ENCODE measurements around the gene MSI1. TPM values are rescaled to one million over a fixed set of nuclear protein-coding genes. Genes with fewer than 3 reads are reported as not detected.

The MSI1 gene
- total RNA-seq, 1 experiment from 2014 or later: 1.7 TPM

GRCh38 chr12:120332041-120332440 lies 36.9 kb downstream of the MSI1 start:
- ChIA-PET POLR2A (ENCODE audit: unreplicated experiment) (interaction anchor here (0.6 kb wide), 1 partner anchor 142 kb away, joined by 3 read pairs; no protein-coding TSS in a partner anchor), CTCF (no interaction called here)
- H3K27ac ChIP-seq: no peak overlapping the region
- no peaks in the 10 kb centered on the region for H3F3A ChIP-seq (ENCODE audit: insufficient read depth, low read depth)
- H3K36me3 ChIP-seq (ENCODE audit: low read depth): no peaks in the 10 kb centered on the region
- H4K20me1 ChIP-seq (ENCODE audit: insufficient read depth): no peaks in the 10 kb centered on the region
- no peak overlapping the region for H3K4me3 ChIP-seq
- H3K9me2 ChIP-seq (ENCODE audit: insufficient read depth): no peaks in the 10 kb centered on the region
- H3K4me1 ChIP-seq (replicated peaks; ENCODE audit: insufficient read depth): no peaks in the 10 kb centered on the region
- H3K9me3 ChIP-seq (ENCODE audit: insufficient read depth, low read depth): no peaks in the 10 kb centered on the region
- BruUV-seq (replicated peaks): no TSS peak
- intact Hi-C loops (cut with micrococcal nuclease; ENCODE audit: unreplicated experiment): no loop called here
- no peaks in the 10 kb centered on the region for H3K79me2 ChIP-seq (ENCODE audit: low read depth)
- no peak for DNase-seq
- H3K27me3 ChIP-seq (ENCODE audit: insufficient read depth, low read depth): 0 out of 2 replicates have a peak, but pooled peaks cover 4% of the 10 kb centered on the region
- no peak overlapping the region for H3K4me2 ChIP-seq
- TF ChIP-seq, protein P1, sequence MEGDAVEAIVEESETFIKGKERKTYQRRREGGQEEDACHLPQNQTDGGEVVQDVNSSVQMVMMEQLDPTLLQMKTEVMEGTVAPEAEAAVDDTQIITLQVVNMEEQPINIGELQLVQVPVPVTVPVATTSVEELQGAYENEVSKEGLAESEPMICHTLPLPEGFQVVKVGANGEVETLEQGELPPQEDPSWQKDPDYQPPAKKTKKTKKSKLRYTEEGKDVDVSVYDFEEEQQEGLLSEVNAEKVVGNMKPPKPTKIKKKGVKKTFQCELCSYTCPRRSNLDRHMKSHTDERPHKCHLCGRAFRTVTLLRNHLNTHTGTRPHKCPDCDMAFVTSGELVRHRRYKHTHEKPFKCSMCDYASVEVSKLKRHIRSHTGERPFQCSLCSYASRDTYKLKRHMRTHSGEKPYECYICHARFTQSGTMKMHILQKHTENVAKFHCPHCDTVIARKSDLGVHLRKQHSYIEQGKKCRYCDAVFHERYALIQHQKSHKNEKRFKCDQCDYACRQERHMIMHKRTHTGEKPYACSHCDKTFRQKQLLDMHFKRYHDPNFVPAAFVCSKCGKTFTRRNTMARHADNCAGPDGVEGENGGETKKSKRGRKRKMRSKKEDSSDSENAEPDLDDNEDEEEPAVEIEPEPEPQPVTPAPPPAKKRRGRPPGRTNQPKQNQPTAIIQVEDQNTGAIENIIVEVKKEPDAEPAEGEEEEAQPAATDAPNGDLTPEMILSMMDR (conservative IDR thresholded peaks at IDR 0.05): no peak
- no peak for TF ChIP-seq EZH2 (IDR thresholded peaks at IDR 0.05; ENCODE audit: low read depth)
- H2AFZ ChIP-seq: no peak overlapping the region

DNA sequence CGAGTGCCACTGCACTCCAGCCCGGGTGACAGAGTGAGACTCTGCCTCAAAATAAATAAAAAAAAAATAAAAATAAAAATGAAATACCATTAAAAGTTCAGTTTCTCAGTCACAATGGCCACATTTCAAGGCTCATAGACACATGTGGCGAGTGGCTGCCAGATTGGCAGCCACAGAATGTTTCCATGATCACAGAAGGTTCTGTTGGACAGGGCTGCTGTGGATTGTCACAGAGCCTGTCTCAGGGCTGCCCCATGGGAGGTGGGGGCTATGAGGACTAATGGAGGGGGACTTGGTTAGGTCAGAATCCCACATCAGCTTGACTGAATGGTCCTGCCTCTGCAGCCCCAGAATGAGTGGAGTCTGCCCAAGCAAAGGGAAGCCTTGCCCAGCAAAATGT lies 37.6 kb downstream of the MSI1 start:
- no peaks in the 10 kb centered on the region for H3K9me2 ChIP-seq (ENCODE audit: insufficient read depth)
- no peak overlapping the region for H2AFZ ChIP-seq
- no peak overlapping the region for H3K4me3 ChIP-seq
- H3K4me2 ChIP-seq: no peak overlapping the region
- ChIA-PET POLR2A (ENCODE audit: unreplicated experiment) (interaction anchor here (0.6 kb wide), 1 partner anchor 143 kb away, joined by 3 read pairs; no protein-coding TSS in a partner anchor), CTCF (no interaction called here)
- H3K79me2 ChIP-seq (ENCODE audit: low read depth): no peaks in the 10 kb centered on the region
- no peaks in the 10 kb centered on the region for H3K36me3 ChIP-seq (ENCODE audit: low read depth)
- H3K9me3 ChIP-seq (ENCODE audit: insufficient read depth, low read depth): no peaks in the 10 kb centered on the region
- 0 out of 2 replicates have a peak, but pooled peaks cover 4% of the 10 kb centered on the region for H3K27me3 ChIP-seq (ENCODE audit: insufficient read depth, low read depth)
- H3K27ac ChIP-seq: no peak overlapping the region
- intact Hi-C loops (cut with micrococcal nuclease; ENCODE audit: unreplicated experiment): no loop called here
- no peak for DNase-seq
- no peak for TF ChIP-seq EZH2 (IDR thresholded peaks at IDR 0.05; ENCODE audit: low read depth)
- TF ChIP-seq, protein P1 (conservative IDR thresholded peaks at IDR 0.05): no peak
- BruUV-seq (replicated peaks): no TSS peak
- no peaks in the 10 kb centered on the region for H3F3A ChIP-seq (ENCODE audit: insufficient read depth, low read depth)
- no peaks in the 10 kb centered on the region for H3K4me1 ChIP-seq (replicated peaks; ENCODE audit: insufficient read depth)
- no peaks in the 10 kb centered on the region for H4K20me1 ChIP-seq (ENCODE audit: insufficient read depth)

GRCh38 chr12:120328228-120328627 lies 40.7 kb downstream of the MSI1 start:
- BruUV-seq (replicated peaks): no TSS peak
- POLR2A ChIA-PET (ENCODE audit: unreplicated experiment): no interaction called here
- no peaks in the 10 kb centered on the region for H3K36me3 ChIP-seq (ENCODE audit: low read depth)
- DNase-seq: no peak
- H3K4me1 ChIP-seq (replicated peaks; ENCODE audit: insufficient read depth): no peaks in the 10 kb centered on the region
- no peaks in the 10 kb centered on the region for H3K9me3 ChIP-seq (ENCODE audit: insufficient read depth, low read depth)
- no peaks in the 10 kb centered on the region for H3K9me2 ChIP-seq (ENCODE audit: insufficient read depth)
- H3F3A ChIP-seq (ENCODE audit: insufficient read depth, low read depth): no peaks in the 10 kb centered on the region; the same call in 1 of the 2 replicates
- no peak overlapping the region for H2AFZ ChIP-seq
- intact Hi-C loops (cut with micrococcal nuclease; ENCODE audit: unreplicated experiment): no loop called here
- no peak overlapping the region for H3K4me3 ChIP-seq
- H3K4me2 ChIP-seq: no peak overlapping the region
- no peaks in the 10 kb centered on the region for H4K20me1 ChIP-seq (ENCODE audit: insufficient read depth)
- H3K27me3 ChIP-seq (ENCODE audit: insufficient read depth, low read depth): 0 out of 2 replicates have a peak, but pooled peaks cover 4% of the 10 kb centered on the region
- H3K79me2 ChIP-seq (ENCODE audit: low read depth): no peaks in the 10 kb centered on the region
- H3K27ac ChIP-seq: no peak overlapping the region
- TF ChIP-seq, protein P1 (conservative IDR thresholded peaks at IDR 0.05): no peak
- TF ChIP-seq EZH2 (IDR thresholded peaks at IDR 0.05; ENCODE audit: low read depth): no peak
- CTCF ChIA-PET: no interaction called here
